ENCODE results near the gene WWTR1.

The WWTR1 gene

GRCh38 chr3:149643963-149644362 lies 13.9 kb downstream of the WWTR1 start:
- TF ChIP-seq GATA1 (IDR thresholded peaks at IDR 0.05; ENCODE audit: low read depth, low read length) = no peak
- no peak for TF ChIP-seq POLR2A (IDR thresholded peaks at IDR 0.05; ENCODE audit: low read length)

GRCh38 chr3:149643482-149643798 lies 14.4 kb downstream of the WWTR1 start:
- TF ChIP-seq GATA1 (IDR thresholded peaks at IDR 0.05; ENCODE audit: low read depth, low read length) = no peak
- TF ChIP-seq POLR2A (IDR thresholded peaks at IDR 0.05; ENCODE audit: low read length) = no peak
- no peak for DNase-seq

More at GRCh38 chr3:149643963-149644362, 13.9 kb downstream of the WWTR1 start:
- DNase-seq = no peak

- TF ChIP-seq GATA1 (IDR thresholded peaks at IDR 0.05; ENCODE audit: low read depth, low read length) = no peak
- no peak for TF ChIP-seq POLR2A (IDR thresholded peaks at IDR 0.05; ENCODE audit: low read length)
- no peak for DNase-seq
Observed at GRCh38 chr3:149640976-149641728, 16.7 kb downstream of the WWTR1 start.

- no peak for DNase-seq
- TF ChIP-seq GATA1 (IDR thresholded peaks at IDR 0.05; ENCODE audit: low read depth, low read length) (no peak), POLR2A (IDR thresholded peaks at IDR 0.05; ENCODE audit: low read length) (no peak)
Observed at GRCh38 chr3:149639093-149639486, 18.7 kb downstream of the WWTR1 start.

GRCh38 chr3:149638228-149639092 lies 19.4 kb downstream of the WWTR1 start:
- no peak for TF ChIP-seq POLR2A (IDR thresholded peaks at IDR 0.05; ENCODE audit: low read length)
- TF ChIP-seq GATA1 (IDR thresholded peaks at IDR 0.05; ENCODE audit: low read depth, low read length) = no peak
- DNase-seq = no peak

GRCh38 chr3:149635396-149635795 lies 22.4 kb downstream of the WWTR1 start:
- TF ChIP-seq GATA1 (IDR thresholded peaks at IDR 0.05; ENCODE audit: low read depth, low read length) = no peak
- TF ChIP-seq POLR2A (IDR thresholded peaks at IDR 0.05; ENCODE audit: low read length) = no peak
- no peak for DNase-seq

GRCh38 chr3:149634573-149634972 lies 23.3 kb downstream of the WWTR1 start:
- TF ChIP-seq GATA1 (IDR thresholded peaks at IDR 0.05; ENCODE audit: low read depth, low read length) (no peak), POLR2A (IDR thresholded peaks at IDR 0.05; ENCODE audit: low read length) (no peak)
- DNase-seq = no peak

GRCh38 chr3:149634072-149634471 lies 23.8 kb downstream of the WWTR1 start:
- TF ChIP-seq POLR2A (IDR thresholded peaks at IDR 0.05; ENCODE audit: low read length) (no peak), GATA1 (IDR thresholded peaks at IDR 0.05; ENCODE audit: low read depth, low read length) (no peak)
- DNase-seq = no peak

GRCh38 chr3:149632225-149632624 lies 25.6 kb downstream of the WWTR1 start:
- DNase-seq = no peak
- no peak for TF ChIP-seq GATA1 (IDR thresholded peaks at IDR 0.05; ENCODE audit: low read depth, low read length)

GRCh38 chr3:149630806-149631205 lies 27.0 kb downstream of the WWTR1 start:
- TF ChIP-seq GATA1 (IDR thresholded peaks at IDR 0.05; ENCODE audit: low read depth, low read length) = no peak
- DNase-seq = no peak

GRCh38 chr3:149628957-149629670 lies 28.7 kb downstream of the WWTR1 start:
- no peak for DNase-seq

GRCh38 chr3:149626671-149627070 lies 31.2 kb downstream of the WWTR1 start:
- no peak for DNase-seq
- TF ChIP-seq POLR2A (IDR thresholded peaks at IDR 0.05; ENCODE audit: low read length) (no peak), GATA1 (IDR thresholded peaks at IDR 0.05; ENCODE audit: low read depth, low read length) (no peak)

More at GRCh38 chr3:149628957-149629670, 28.7 kb downstream of the WWTR1 start:
- TF ChIP-seq GATA1 (IDR thresholded peaks at IDR 0.05; ENCODE audit: low read depth, low read length) = no peak
- TF ChIP-seq POLR2A (IDR thresholded peaks at IDR 0.05; ENCODE audit: low read length) = no peak

GRCh38 chr3:149625795-149626194 lies 32.0 kb downstream of the WWTR1 start:
- DNase-seq = no peak
- no peak for TF ChIP-seq GATA1 (IDR thresholded peaks at IDR 0.05; ENCODE audit: low read depth, low read length)
- TF ChIP-seq POLR2A (IDR thresholded peaks at IDR 0.05; ENCODE audit: low read length) = no peak

- no peak for TF ChIP-seq GATA1 (IDR thresholded peaks at IDR 0.05; ENCODE audit: low read depth, low read length)
- no peak for TF ChIP-seq POLR2A (IDR thresholded peaks at IDR 0.05; ENCODE audit: low read length)
- no peak for DNase-seq
Observed at GRCh38 chr3:149623824-149624223, 34.0 kb downstream of the WWTR1 start.
